Hematopoietic multipotent progenitor cell (in vitro differentiated cells): ENCODE data around the gene OR2AT4. TPM values are rescaled to one million over a fixed set of nuclear protein-coding genes. Genes with fewer than 3 reads are reported as not detected.
A peak's percentile ranks its signal among the peaks of the same experiment; 100 is the strongest.
"Not testable (repeated sequence)": the region's sequence is repeated elsewhere in the genome, so short reads cannot be mapped to it uniquely, and the experiment has no call there.

Experiments used
- DNase-seq, 3 donors: peaks; one replicate each; pipeline ENCODE4 v3.0.0-alpha.2; 2011 to 2015; ENCODE audit warnings: low read depth in 2 of 3, low spot score in 2 of 3
- total RNA-seq: library from RNA; depleted of rRNA; stranded (reverse); fragments of >200 nt; gene quantifications from one replicate; pipeline ENCODE4 v1.2.3, GENCODE V29; 2012

Gene OR2AT4
- total RNA-seq: under 0.01 TPM

- no peak for DNase-seq
Observed at GRCh38 chr11:75096456-75097172, at the start of gene OR2AT4. Gene OR2AT4 (minus strand): TSS chr11:75096876.

- no peak for DNase-seq
Observed at GRCh38 chr11:75145972-75146519, 49.4 kb upstream of the OR2AT4 start.

- DNase-seq: no peak
Observed at GRCh38 chr11:75145196-75145971, 48.7 kb upstream of the OR2AT4 start.

- DNase-seq: no peak
Observed at GRCh38 chr11:75144716-75145014, 48.0 kb upstream of the OR2AT4 start.

- no peak for DNase-seq
Observed at GRCh38 chr11:75143420-75143731, 46.7 kb upstream of the OR2AT4 start.

GRCh38 chr11:75142714-75143419 lies 46.2 kb upstream of the OR2AT4 start:
- peak; percentile 26 to 94 (median 91) for DNase-seq

- no peak for DNase-seq
Observed at GRCh38 chr11:75141166-75141565, 44.5 kb upstream of the OR2AT4 start.

GRCh38 chr11:75140269-75141138 lies 43.8 kb upstream of the OR2AT4 start:
- peak; percentile 56 to 71 (median 62) for DNase-seq

GRCh38 chr11:75135651-75136050 lies 39.0 kb upstream of the OR2AT4 start:
- no peak for DNase-seq

- no peak for DNase-seq
Observed at GRCh38 chr11:75135021-75135650, 38.5 kb upstream of the OR2AT4 start.

GRCh38 chr11:75133976-75134375 lies 37.3 kb upstream of the OR2AT4 start:
- no peak for DNase-seq

- no peak for DNase-seq
Observed at GRCh38 chr11:75132080-75132479, 35.4 kb upstream of the OR2AT4 start.

GRCh38 chr11:75126564-75126963 lies 29.9 kb upstream of the OR2AT4 start:
- no peak for DNase-seq

GRCh38 chr11:75118577-75118976 lies 21.9 kb upstream of the OR2AT4 start:
- no peak for DNase-seq

- DNase-seq: no peak
Observed at GRCh38 chr11:75114465-75114864, 17.8 kb upstream of the OR2AT4 start.

- DNase-seq: no peak
Observed at GRCh38 chr11:75113030-75113429, 16.4 kb upstream of the OR2AT4 start.

GRCh38 chr11:75112200-75112599 lies 15.5 kb upstream of the OR2AT4 start:
- no peak for DNase-seq

- no peak for DNase-seq
Observed at GRCh38 chr11:75107187-75107586, 10.5 kb upstream of the OR2AT4 start.

- not testable (repeated sequence) for DNase-seq
Observed at GRCh38 chr11:75105967-75106681, 9.4 kb upstream of the OR2AT4 start.
